GM21423 (cell line): ENCODE results near the gene DEPDC7.
"Not testable (repeated sequence)": the region's sequence is repeated elsewhere in the genome, so short reads cannot be mapped to it uniquely, and the experiment has no call there.

Experiments
- ATAC-seq: cut with Tn5 transposase; IDR thresholded peaks from one replicate; pipeline ENCODE4 v1.9.1; 2021; ENCODE audit warnings: mild to moderate bottlenecking, moderate library complexity; ENCODE audit not compliant: unreplicated experiment

Gene DEPDC7

DNA sequence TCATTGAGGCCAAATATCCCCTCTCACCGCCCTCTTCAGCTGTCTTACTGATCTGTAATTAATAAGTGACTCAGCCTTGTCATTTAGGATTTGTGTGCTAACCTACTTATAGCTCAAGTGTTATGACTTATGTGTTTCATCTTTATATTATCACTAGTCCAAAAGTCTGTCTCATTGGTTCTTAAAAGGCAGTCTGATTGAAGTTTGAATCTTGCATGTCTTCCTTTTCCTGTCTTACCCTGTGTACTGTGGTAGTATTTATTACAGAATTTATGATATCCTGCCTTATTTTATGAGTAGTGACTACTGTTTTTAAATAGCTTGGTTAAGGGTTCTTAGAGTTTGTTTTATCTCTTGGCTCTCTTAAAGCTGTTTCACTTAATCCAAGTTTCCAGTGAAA lies 6.3 kb downstream of the DEPDC7 start:
- peak; percentile 52 for ATAC-seq

DNA sequence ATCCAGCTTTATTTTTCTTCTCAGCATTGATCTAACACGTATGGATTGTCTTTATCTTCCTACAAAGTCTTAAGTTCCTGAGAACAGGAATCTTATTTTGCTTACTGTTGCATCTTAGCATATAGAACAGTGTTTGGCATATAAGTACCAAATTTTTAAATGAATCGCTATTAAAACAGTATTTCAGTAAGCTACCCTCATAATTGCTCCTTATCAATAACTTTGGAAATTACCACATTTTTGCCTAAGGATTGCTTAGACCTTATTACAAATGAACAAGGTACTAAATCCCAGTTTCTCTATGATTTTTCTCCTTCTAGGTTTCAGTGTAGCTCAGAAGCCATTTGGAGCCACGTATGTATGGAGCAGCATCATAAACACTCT lies 9.7 kb downstream of the DEPDC7 start:
- ATAC-seq: no peak

DNA sequence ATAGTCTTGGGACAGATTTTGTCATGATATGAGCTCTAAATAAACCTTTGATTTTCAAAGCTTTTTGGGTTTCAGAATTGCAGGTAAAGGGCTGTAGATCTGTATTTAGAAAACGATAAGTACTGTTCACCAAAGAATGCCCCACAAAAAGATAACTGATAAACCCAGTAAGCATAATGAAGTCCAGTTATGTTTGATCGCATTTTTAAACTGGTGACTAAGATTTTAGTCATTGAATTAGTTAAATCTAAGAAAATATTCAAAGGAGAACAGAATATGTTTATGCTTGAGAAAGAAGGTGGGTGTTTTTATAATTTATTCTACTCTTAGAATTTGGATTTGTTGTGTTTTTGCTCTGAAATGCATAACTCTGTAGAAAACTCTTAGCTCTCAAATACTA lies 11.6 kb downstream of the DEPDC7 start:
- ATAC-seq: no peak

DNA sequence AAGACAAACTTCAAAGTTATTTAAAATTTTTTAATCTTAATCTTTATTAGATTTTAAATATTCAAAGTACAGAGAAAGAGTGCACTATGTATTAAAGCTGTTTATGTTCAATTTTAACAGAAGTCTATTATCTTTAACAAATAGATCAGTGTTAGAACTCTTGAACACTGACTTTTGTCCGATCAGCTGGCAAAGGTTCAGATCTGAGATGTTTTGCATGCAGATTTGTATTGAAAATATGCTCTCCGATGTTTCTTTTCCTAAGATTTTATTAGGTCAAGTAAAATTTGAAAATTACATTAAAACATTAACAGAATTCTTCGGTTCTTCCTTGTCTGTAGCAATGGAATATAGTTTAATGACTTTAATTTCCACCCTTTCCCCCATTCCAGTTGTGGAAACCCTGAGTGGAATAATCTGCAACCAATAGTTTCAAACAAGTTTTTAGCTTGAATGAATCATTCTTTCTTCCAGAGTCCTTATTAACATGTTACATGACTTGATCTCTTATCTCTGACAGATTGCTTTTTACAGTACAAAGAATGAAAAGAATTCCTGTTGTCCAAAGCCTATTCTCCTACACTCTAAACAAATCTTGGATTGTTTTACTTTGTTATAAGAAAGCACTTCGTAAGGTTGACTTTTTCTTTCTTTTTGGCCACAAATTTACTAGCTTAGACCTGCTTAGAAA lies 12.3 kb downstream of the DEPDC7 start:
- no peak for ATAC-seq

DNA sequence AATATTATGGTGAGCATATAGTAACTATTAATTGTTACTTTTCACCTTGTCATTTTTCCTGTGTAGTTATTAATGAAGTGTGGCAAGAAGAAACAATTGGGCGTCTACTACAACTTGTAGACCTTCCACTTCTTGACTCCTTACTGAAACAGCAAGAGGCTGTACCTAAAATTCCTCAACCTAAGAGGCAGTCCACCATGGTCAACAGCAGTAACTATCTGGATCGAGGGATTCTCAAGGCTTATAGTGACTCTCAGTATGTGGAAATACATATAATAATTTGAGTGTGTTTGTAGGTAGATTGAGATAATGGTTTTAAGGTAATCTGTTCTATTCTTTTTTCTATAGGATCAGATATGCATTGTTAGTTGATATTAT lies 12.8 kb downstream of the DEPDC7 start:
- no peak for ATAC-seq

DNA sequence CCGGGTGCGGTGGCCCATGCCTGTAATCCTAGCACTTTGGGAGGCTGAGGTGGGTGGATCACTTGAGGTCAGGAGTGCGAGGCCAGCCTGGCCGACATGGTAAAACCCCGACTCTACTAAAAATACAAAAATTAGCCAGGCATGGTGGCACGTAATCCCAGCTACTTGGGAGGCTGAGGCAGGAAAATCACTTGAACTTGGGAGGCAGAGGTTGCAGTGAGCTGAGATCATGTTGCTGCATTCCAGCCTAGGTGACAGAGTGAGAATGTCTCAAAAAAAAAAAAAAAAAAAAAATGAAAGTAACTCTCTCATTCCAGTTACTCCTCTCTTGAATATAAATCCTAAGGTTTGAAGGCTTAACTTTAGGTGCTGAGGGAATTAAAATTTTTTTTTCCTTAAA lies 13.5 kb downstream of the DEPDC7 start:
- ATAC-seq: not testable (repeated sequence)

DNA sequence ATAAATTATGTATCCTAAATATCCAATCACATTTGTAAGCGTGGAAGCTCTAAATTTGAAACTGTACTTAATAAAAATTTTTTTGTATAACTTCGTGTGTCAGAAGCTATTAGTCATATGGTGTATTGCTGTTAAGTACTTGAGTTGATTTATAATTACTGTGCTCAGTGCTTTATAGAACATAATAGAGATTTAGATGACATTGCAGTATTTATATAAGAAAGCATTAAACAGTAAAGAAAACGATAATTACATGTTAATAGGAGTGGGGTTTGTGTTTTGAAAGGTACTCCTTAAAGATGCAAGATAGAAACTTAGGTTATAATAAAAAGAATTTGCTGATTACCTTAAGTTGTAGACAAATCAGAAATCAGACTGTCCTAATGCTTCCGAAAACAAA lies 17.8 kb downstream of the DEPDC7 start:
- ATAC-seq: no peak

DNA sequence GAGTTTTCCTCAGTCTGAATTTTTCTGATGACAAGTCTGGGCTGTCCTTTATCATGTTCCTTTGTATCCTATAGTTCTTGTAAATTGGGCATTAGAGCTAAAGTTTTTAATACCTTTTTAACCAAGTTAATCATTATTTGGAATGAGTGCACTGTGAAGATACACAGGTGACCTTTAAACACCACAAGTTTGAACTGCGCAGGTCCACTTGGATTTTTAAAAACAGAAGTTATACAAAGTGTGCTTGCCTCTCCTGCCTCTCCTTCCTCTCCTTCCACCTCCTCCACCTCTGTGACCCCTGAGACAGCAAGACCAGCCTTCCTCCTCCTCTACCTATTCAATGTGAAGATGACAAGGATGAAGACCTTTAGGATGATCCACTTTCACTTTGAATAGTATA lies 19.3 kb downstream of the DEPDC7 start:
- no peak for ATAC-seq

DNA sequence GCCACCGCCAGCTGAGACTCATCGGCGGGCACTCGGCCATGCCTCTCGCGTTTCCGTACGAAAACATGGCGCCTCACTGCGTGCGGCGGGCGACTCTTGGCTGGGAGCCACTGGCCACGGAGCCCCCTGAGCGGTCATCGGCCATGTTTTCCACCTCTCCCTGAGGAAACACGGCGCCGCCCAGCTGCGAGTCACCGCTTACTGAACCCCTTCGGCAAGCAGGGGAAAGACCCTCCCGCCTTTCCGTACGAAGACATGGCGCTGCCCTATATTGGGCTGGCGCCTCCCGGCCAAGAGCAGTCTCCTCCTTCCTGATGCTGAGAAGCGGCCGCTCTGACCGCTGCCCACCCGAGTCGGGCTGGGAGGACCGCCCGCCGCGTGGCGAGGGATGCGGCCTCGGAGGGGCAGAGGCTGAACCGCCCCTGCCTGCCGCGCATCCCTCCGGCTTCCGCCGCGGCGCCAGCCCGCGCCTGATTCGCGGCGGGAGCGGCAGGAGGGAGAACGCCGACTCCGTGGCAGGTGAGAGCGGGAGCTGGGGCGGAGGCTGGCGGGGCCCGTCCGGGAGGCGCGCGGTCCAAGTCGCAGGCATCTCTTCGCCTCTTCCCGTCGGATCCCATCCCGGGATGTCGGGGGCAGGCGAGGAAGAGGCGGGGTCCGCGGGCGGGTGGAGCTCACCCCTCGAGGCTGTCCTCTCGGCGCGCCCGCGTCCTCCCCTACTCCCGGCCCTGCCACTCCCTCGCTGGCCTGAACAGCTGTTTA lies 23.8 kb downstream of the DEPDC7 start, which contains the start of gene TCP11L1:
TSS of gene TCP11L1 (plus strand) at position 299 of the 759 bp plus-strand sequence. CDS start 4,202 bp downstream, outside the sequence.
- peak; percentile 78 for ATAC-seq

DNA sequence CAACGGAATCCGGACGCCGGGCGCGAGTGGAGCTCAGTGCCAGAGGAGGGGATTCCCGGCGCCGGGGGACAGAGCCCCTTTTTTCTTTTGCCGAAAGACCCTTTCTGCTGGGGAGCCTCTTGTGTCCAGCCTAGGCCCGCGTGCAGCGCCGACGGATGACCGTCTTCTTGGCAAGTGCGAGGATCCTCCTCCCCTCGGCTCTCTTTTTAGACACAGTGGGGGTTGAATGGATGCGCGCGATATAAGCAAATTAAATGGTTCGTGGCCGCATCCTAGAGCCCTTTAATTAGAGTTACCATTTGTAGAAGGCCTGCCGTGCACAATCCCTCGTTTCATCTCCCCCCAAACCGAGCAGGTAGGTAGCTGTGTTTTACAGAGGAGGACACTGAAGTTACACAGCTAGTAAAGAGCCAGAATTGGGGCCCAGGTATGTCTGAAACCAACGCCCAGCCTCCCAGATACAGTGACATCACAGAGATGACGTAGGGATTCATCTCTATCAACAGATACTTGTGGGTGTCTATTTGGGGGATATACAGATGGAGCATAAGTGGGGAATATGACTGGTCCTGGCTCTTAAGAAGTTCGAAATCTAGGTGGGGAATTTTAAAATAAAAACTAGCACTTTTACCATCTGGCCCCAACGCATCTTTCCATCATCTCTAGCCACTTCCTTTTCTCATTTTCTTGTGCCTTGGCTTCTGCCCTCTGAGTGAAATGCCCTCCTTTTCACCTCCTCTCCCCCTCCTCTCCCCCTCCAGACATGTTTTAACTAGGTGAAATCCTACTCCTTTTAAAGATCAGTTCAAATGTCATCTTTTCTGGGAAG lies 24.6 kb downstream of the DEPDC7 start:
- peak; percentile 27 for ATAC-seq

- peak; percentile 8 for ATAC-seq
Observed at GRCh38 chr11:33040862-33041453, 25.3 kb downstream of the DEPDC7 start.

DNA sequence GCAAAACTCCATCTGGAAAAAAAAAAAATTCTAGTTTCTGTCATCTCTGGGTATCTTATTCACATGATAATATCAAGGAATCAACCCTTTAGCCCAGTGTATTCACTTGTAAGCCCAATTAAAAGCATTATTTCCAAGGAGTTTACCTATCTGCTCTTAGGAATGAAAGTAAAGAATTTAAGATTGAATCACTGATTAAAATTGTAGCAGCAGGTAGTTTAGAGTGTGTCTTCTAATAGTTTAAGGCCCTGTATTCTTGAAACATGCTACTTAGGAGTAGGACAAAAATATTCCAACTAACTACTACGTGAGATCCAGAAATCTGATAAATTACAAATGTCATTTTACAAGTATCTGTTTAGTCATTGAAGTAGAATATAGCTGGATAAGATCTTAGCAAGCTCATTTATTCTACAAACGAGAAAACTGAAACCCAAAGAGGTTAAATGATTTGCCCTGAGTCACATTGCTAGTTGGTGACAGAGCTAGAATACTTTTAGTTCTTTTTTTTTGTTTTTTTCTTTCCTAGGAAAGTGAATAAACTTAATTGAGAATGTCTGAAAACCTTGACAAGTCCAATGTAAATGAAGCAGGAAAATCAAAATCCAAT lies 27.6 kb downstream of the DEPDC7 start:
- no peak for ATAC-seq

DNA sequence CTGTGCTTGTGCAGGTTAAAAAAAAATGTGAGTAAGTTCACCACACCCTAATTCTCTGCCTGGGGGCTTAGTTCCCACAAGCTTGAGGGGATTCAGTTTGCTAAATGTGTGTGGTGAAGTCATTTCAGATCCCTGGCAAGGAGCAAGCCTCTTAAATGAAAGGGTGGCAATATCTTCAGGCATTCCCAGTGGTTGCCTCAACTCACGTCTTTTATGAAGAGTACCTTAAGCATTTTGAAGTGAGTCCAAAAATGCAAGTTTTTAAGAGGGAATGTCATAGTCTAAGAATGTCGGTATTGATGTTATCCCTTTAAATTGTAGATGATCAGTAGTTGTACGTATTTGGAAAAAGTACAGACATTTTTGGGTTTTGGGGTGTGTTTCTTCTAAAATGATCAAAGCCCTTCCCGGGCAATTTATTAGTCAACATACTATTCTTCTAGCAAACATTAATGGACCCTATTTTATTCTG lies 28.6 kb downstream of the DEPDC7 start:
- ATAC-seq: no peak

GRCh38 chr11:33045551-33046255 lies 30.0 kb downstream of the DEPDC7 start:
- ATAC-seq: no peak

DNA sequence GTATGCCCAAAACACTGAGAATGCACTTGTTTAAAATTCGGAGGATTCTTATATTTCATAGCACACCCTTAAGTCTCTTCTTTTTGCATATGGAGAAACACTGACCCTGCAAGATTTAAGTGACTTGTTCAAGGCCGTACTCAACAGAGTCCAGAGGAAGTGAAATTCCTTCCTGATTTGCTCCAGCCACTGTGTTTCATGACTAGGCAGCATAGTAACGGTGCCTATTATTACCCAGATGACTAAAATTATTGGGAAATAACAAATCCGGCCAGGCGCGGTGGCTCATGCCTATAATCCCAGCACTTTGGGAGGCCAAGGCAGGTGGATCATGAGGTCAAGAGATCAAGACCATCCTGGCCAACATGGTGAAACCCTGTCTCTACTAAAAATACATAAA lies 33.0 kb downstream of the DEPDC7 start:
- ATAC-seq: not testable (repeated sequence)

DNA sequence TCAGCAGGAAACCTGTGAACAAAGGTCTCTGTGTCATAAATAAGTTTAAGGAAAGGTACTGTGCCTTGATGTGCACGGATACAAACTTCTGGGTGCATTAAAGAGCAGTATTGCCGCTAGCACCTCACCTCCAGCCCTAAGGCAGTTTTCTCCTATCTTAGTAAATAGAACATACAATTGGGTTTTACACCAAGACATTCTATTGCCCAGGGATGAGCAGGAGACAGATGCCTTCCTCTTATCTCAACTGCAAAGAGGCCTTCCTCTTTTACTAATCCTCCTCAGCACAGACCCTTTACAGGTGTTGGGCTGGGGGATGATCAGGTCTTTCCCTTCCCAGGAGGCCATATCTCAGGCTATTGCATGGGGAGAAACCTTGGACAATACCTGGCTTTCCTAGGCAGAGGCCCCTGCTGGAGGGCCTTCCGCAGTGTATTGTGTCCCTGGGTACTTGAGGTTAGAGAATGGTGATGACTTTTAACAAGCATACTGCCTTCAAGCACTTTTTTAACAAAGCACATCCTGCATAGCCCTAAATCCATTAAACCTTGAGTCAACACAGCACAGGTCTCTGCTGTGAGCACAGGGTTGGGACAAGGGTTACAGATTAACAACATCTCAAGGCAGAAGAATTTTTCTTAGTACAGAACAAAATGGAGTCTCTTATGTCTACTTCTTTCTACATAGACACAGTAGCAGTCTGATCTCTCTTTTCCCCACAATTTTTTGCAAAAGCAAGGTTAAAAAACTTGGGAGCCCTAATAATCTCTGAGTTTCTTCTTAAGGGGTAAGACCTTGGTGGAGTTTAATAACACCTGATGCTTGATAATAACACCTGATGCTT lies 34.1 kb downstream of the DEPDC7 start:
- ATAC-seq: not testable (repeated sequence)

DNA sequence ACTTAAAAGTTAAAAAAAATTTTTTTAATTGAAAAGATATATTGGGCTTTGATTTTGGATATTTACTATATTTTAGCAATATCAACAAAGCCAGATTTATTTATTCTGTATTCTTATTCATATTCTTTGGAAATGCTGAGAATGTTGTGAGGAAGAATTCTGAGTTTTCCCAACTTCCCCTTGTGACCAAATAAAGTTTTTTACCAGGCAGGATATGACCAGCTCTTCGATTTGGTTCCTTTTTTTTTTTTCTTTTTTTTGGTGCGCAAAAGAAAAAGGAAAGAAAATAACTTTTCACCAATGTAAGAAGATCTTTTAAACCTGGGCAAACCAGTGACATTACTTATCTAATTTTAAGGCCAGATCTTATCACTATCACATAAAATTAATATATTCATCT lies 36.6 kb downstream of the DEPDC7 start:
- ATAC-seq: no peak

GRCh38 chr11:33055375-33055774 lies 39.7 kb downstream of the DEPDC7 start:
- ATAC-seq: no peak

- ATAC-seq: no peak
Observed at GRCh38 chr11:33057284-33057683, 41.6 kb downstream of the DEPDC7 start.
